ENCODE results near the gene GASK1A. TPM values are rescaled to one million over a fixed set of nuclear protein-coding genes. Genes with fewer than 3 reads are reported as not detected.

The GASK1A gene
- total RNA-seq, 1 experiment from 2014 or later = 5.4 TPM

DNA sequence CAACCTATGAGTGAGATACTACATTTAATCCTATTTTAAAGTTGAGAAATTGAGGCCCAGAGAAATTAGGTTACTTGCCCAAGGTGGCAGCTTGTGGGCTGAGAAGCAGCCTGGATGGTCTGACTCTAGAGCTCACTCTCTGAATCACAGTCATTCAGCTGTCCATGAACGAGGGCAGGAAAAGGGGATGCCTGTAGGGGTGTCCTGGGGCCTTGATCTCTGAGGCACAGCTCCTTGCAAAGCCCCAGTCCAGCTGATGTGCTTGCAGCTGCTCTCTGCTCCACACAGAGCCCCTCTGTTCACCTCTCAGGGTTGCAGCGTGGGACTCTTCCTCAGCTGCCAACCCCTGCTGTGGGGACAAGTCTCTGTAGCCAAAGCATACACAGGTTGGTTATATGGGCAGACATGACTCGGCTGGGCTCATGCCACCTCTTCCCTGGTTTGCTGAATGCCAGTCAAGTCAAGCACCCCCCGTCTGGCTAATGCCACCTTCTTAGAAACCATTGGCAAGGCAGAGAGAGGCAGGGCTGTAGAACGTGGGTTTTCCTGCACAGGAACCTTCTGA, 56.8 kb downstream of the GASK1A start:
- H3K56ac ChIP-seq (ENCODE audit: insufficient read length, low read depth, low read length) = no peak overlapping the region
- Mint-ChIP-seq H3K4me3 (no peak overlapping the region), H3K27me3 (ENCODE audit: low read depth) (no peaks in the 10 kb centered on the region; the same call in 1 of the 2 replicates), H3K36me3 (ENCODE audit: insufficient read depth in 1 of 3, low read depth in 3 of 3) (peaks cover 0 to 2% (median 0%) of the 10 kb centered on the region in 3 experiments; a peak in 2 of 7 replicates), H3K9me3 (no peaks in the 10 kb centered on the region), H3K27ac (no peak overlapping the region), H3K4me1 (no peaks in the 10 kb centered on the region)
- no peak overlapping the region for H3K4ac ChIP-seq (ENCODE audit: low read depth, low read length)
- H4K8ac ChIP-seq (replicated peaks; ENCODE audit: insufficient read length, low read depth, low read length) = no peak overlapping the region
- H3K27ac ChIP-seq (ENCODE audit: insufficient read length, low read depth, low read length) = no peak overlapping the region
- H4K5ac ChIP-seq (ENCODE audit: insufficient read length, low read depth, low read length) = no peak overlapping the region
- H2AK5ac ChIP-seq (ENCODE audit: insufficient read length, low read length) = no peak overlapping the region
- no peak overlapping the region for H3K23ac ChIP-seq (ENCODE audit: insufficient read length, low read depth, low read length)
- H3K27me3 ChIP-seq (ENCODE audit: insufficient read depth, low read length) = no peaks in the 10 kb centered on the region
- H4K91ac ChIP-seq (ENCODE audit: insufficient read length, low read depth, low read length) = no peak overlapping the region
- no peaks in the 10 kb centered on the region for H3K23me2 ChIP-seq (ENCODE audit: insufficient read length, low read depth, low read length, poor library complexity, severe bottlenecking)
- no peak overlapping the region for H2BK12ac ChIP-seq (ENCODE audit: insufficient read length, low read depth, low read length)
- no peak overlapping the region for H2BK20ac ChIP-seq (ENCODE audit: low read depth, low read length, poor library complexity, severe bottlenecking)
- H2BK5ac ChIP-seq (ENCODE audit: insufficient read length, low read length) = no peak overlapping the region
- DNase-seq = no peak
- no peaks in the 10 kb centered on the region for H4K20me1 ChIP-seq (ENCODE audit: control insufficient read depth, insufficient read depth, insufficient read length)
- H3K9me3 ChIP-seq (ENCODE audit: control insufficient read depth, low read depth, low read length) = no peaks in the 10 kb centered on the region
- no peak overlapping the region for H3K18ac ChIP-seq (ENCODE audit: insufficient read length, low read depth, low read length)
- no peak overlapping the region for H2AFZ ChIP-seq (ENCODE audit: low read length)
- H3K79me1 ChIP-seq (ENCODE audit: insufficient read depth, low read depth, low read length, poor library complexity, severe bottlenecking) = no peaks in the 10 kb centered on the region
- TF ChIP-seq, protein P1, sequence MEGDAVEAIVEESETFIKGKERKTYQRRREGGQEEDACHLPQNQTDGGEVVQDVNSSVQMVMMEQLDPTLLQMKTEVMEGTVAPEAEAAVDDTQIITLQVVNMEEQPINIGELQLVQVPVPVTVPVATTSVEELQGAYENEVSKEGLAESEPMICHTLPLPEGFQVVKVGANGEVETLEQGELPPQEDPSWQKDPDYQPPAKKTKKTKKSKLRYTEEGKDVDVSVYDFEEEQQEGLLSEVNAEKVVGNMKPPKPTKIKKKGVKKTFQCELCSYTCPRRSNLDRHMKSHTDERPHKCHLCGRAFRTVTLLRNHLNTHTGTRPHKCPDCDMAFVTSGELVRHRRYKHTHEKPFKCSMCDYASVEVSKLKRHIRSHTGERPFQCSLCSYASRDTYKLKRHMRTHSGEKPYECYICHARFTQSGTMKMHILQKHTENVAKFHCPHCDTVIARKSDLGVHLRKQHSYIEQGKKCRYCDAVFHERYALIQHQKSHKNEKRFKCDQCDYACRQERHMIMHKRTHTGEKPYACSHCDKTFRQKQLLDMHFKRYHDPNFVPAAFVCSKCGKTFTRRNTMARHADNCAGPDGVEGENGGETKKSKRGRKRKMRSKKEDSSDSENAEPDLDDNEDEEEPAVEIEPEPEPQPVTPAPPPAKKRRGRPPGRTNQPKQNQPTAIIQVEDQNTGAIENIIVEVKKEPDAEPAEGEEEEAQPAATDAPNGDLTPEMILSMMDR (conservative IDR thresholded peaks at IDR 0.05) = no peak
- WGBS (ENCODE audit: extremely low coverage, insufficient read length, low lambda C conversion rate) = no CpG with 5 or more reads among the region's 5 CpGs
- no peaks in the 10 kb centered on the region for H3K4me1 ChIP-seq (ENCODE audit: insufficient read depth, low read length)
- no peak overlapping the region for H3K9ac ChIP-seq (ENCODE audit: extremely low read depth, insufficient read length, low read length)
- no peak overlapping the region for H2BK15ac ChIP-seq (ENCODE audit: low read depth, low read length)
- no peak overlapping the region for H3T11ph ChIP-seq (ENCODE audit: low read length)
- no peak overlapping the region for H3K4me2 ChIP-seq (ENCODE audit: insufficient read depth, insufficient read length, low read length)
- no peak overlapping the region for H2BK120ac ChIP-seq (ENCODE audit: low read depth, low read length, poor library complexity, severe bottlenecking)
- H3K14ac ChIP-seq (ENCODE audit: insufficient read depth, low read length) = no peak overlapping the region
- H3K79me2 ChIP-seq (ENCODE audit: insufficient read depth, low read length) = no peaks in the 10 kb centered on the region

All from H9 (cell line).